Omental fat pad (tissue), 4 donors: ENCODE results near the gene PPP1R12A. TPM values are rescaled to one million over a fixed set of nuclear protein-coding genes. Genes with fewer than 3 reads are reported as not detected.
"Not testable (repeated sequence)": the region's sequence is repeated elsewhere in the genome, so short reads cannot be mapped to it uniquely, and the experiment has no call there.

Experiments used
- ATAC-seq: fragments of 150-250 bp; one replicate; pipeline ENCODE4 v1.9.1; 2016; ENCODE audit warnings: mild to moderate bottlenecking, moderate library complexity; ENCODE audit not compliant: low FRiP score
- DNase-seq: peaks from one replicate; pipeline ENCODE4 v3.0.0-alpha.2; 2019; ENCODE audit warnings: low spot score
- CTCF ChIP-seq, 3 donors: fragments of 450-650 bp; IDR thresholded peaks; one replicate each; pipeline ENCODE4 v1.5.1; 2016 to 2017; ENCODE audit warnings: antibody characterized with exemption in 3 of 3, mild to moderate bottlenecking in 3 of 3, moderate library complexity in 2 of 3
- total RNA-seq, 4 donors: library from RNA; depleted of rRNA; stranded (reverse); fragments of >200 nt; gene quantifications; one replicate each; pipeline ENCODE4 v1.1.0, GENCODE V29; 2016

PPP1R12A gene
- total RNA-seq = 100 to 1,000 TPM in 1 of 4 donors, 10 to 100 TPM in 3; 49.3 to 153 (median 78.0) TPM

GRCh38 chr12:79935021-79935623 is at the start of gene PPP1R12A:
TSS of gene PPP1R12A (minus strand) at chr12:79935097. CDS start at chr12:79934931, 166 bp downstream.
- DNase-seq = peak; percentile 79
- no peak for TF ChIP-seq CTCF (IDR thresholded peaks at IDR 0.05)
- peak; percentile 97 for ATAC-seq

GRCh38 chr12:79983986-79984620 is 49.2 kb upstream of the PPP1R12A start:
- ATAC-seq (peak; percentile 72), DNase-seq (no peak)
- no peak for TF ChIP-seq CTCF (IDR thresholded peaks at IDR 0.05)

- no peak for DNase-seq
- peak; percentile 87 for ATAC-seq
- no peak for TF ChIP-seq CTCF (IDR thresholded peaks at IDR 0.05)
Observed at GRCh38 chr12:79983492-79983891, 48.6 kb upstream of the PPP1R12A start.

GRCh38 chr12:79982086-79983062 is 47.5 kb upstream of the PPP1R12A start:
- ATAC-seq (no peak), DNase-seq (no peak)
- TF ChIP-seq CTCF (IDR thresholded peaks at IDR 0.05) = no peak

- DNase-seq (no peak), ATAC-seq (no peak)
- TF ChIP-seq CTCF (IDR thresholded peaks at IDR 0.05) = no peak
Observed at GRCh38 chr12:79978692-79979091, 43.8 kb upstream of the PPP1R12A start.

- not testable (repeated sequence) for DNase-seq, ATAC-seq
Observed at GRCh38 chr12:79977856-79978460, 43.1 kb upstream of the PPP1R12A start.

- TF ChIP-seq CTCF (IDR thresholded peaks at IDR 0.05) = no peak
- DNase-seq (no peak), ATAC-seq (no peak)
Observed at GRCh38 chr12:79975143-79975542, 40.2 kb upstream of the PPP1R12A start.
